Measurements from ENCODE around the gene ZNF45. TPM values are rescaled to one million over a fixed set of nuclear protein-coding genes. Genes with fewer than 3 reads are reported as not detected.
"Not testable (repeated sequence)": the region's sequence is repeated elsewhere in the genome, so short reads cannot be mapped to it uniquely, and the experiment has no call there.

Gene ZNF45
- 8.0 and 10.2 TPM in 2 replicates for total RNA-seq

DNA sequence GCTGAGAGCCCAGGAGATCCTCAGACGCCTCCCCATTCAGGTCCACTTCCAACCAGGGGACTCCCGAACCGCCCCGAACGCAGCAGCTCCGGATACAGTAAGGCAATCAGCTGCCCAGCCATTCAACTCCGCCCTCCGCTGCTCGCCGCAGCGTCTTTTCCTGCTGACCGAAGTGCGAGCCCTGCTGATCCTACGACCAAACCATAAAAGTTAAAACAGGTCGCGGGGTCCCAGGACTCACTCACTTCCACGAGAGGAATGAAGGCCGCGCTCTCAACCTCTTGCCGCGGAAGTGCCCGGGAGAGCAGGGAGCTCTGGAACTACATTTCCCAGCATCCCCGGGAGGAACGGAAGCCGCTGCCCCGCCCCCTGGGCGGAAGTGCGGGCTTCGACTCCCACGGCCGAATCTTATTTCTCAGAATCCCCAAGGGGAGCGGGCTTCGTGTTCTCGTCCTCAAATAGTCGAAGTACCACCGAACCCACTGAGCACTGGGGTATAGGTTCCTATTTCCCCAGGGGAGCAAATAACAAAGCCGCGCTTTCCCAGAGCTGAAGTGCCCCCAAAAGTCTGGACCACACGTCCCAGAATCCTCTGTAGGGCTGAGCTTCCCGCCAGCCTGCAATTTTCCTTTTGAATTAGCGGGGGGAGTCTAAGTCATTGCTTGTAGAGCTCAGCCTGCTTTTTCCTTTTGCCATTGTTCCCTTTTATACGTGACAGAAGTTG, at the start of gene ZNF45:
TSS of gene ZNF45 (minus strand) at position 298 of the 724 bp plus-strand sequence. CDS start 13,097 bp downstream, outside the sequence.
- DNase-seq (ENCODE audit: extremely low read depth, low read depth, low spot score), result peak; percentile 48

DNA sequence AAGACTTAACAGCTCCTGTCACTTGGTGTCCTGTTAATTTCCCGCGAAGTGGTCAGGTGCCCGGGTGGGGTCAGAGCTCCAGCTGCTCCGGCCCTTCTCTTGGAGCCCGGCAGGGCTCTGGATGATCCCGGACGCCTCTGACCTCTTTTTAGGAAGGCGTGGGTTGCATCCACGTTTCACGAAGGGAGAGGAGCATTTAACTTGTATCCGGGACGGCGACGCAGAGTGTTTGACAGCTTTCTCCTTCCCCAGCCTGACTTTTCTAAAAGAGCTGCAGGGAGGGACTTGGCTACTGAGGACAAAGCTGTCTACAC, 49.6 kb upstream of the ZNF45 start:
- DNase-seq (ENCODE audit: extremely low read depth, low read depth, low spot score), result no peak

DNA sequence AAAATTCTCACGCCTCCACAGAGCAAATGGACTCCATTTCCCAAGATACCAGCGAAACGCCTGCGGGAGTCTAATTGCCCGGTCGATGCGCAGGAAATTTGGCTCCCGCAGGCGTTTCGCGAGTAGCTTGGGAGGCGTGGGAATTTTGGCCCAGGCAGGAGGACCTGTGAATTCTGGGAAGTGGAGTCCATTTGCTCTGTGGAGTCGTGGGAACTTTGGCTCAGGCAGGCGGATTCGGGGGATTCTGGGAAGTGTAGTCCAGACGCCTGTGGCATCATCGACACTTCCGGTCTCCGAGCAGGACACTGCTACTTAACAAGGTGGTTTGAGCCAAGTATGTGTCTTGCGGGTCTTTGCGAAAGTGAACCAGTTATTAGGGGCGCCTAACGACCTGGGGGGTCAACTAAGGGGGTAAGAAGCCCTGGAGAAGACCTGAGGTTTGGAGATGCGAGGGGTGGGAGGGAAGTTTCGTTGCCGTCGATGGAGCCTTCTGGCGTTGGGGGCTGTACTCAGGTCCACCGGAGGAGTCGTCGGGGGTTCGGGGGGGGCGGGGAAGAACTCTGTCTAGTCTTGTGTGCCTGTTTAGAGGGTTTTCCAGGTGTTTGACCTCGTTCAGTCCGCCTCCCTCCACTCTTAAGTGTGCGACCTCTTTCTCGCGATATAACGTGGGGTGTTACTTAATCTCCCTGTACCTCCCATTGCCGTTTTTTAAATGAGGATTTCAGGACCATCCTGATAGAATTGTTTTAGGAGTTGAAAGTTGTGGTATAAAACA, 49.0 kb upstream of the ZNF45 start, which contains the start of gene ZNF155:
TSS of gene ZNF155 (plus strand) at position 277 of the 775 bp plus-strand sequence. CDS start 4,356 bp downstream, outside the sequence.
- peak; percentile 90 for DNase-seq (ENCODE audit: extremely low read depth, low read depth, low spot score)

DNA sequence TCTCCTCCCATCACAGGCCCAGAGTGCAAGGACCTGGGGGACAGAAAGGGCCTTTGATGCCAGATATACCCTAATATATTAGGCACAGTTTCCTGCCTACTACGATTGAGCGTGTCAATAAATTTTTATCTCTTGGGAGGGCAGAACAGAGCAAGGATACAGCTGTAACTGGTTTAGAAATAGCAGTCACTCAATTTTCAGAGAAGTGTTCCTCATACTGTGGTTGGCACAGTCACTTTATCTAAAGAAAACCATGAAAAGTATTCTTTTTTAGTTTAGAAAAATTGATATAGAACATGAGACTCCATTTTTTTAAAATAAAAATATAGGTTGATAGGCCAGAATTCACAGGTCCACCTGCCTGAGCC, 48.4 kb upstream of the ZNF45 start:
- no peak for DNase-seq (ENCODE audit: extremely low read depth, low read depth, low spot score)

DNA sequence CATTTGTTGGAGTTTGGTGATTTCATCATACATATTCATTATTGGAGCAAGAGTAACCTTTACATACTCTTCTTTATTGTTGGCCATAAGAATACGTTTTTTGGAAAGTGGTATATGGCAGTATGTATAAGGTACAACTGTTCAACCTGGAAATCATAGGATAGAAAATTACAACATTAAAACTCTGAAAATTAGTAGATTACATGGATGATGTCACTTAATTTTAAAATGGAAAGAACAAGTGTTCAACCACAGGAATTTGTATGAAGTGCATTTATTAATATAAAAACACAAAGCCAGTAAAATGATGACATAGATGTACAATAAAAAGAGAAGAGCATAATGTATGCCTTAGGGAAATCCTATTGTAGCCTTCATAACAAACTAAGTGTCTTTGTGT, 41.6 kb upstream of the ZNF45 start:
- no peak for DNase-seq (ENCODE audit: extremely low read depth, low read depth, low spot score)

DNA sequence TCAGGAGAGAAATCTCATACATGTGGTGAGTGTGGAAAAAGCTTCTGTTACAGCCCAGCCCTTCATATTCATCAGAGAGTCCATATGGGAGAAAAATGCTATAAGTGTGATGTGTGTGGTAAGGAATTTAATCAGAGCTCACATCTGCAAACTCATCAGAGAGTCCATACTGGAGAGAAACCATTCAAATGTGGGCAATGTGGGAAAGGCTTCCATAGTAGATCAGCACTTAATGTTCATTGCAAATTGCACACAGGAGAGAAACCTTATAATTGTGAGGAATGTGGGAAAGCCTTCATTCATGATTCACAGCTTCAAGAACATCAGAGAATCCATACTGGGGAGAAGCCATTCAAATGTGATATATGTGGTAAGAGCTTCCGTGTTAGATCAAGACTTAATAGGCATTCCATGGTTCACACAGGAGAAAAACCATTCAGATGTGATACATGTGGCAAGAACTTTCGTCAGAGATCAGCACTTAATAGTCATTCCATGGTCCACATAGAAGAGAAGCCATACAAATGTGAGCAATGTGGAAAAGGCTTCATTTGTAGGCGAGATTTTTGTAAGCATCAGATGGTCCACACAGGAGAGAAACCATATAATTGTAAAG, 31.1 kb upstream of the ZNF45 start:
- no peak for DNase-seq (ENCODE audit: extremely low read depth, low read depth, low spot score)

DNA sequence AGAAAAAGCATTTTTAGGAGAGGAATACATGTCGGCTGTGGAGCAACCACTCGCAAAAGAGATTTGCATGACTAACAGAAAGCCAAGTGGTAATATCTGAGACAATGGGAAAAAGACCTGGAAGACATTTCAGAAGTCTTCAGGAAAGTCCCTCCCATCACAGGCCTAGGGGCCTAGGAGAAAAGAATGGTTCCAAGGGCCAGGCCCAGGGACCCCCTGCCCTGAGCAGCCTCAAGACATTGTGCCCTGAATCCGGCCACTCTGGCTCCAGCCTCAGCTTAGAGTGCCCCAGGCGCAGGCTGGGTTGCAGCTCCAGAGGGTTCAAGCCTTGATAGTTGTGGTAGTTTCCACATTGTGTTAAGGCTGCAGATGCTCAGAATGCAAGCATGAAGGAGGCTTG, 25.3 kb upstream of the ZNF45 start:
- DNase-seq (ENCODE audit: extremely low read depth, low read depth, low spot score), result no peak

DNA sequence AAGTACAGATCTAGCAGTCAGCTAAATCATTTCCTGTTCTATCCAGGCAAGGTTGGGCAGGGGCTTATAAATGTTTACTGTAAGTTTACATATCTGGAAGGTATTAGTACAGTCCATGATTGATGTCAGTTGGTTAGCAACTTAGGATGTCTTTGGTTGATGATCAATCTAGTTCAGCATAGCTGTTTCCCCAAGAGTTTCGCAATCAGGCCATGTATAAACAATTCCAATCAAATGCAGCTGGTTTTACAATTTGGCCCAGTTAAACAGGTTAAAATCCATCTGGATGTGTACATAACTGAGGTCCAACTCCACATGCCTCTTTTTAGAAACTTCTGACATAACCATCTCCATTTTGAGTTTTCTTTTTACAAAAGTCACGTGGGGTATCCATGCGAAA, 22.8 kb upstream of the ZNF45 start:
- DNase-seq (ENCODE audit: extremely low read depth, low read depth, low spot score), result no peak

DNA sequence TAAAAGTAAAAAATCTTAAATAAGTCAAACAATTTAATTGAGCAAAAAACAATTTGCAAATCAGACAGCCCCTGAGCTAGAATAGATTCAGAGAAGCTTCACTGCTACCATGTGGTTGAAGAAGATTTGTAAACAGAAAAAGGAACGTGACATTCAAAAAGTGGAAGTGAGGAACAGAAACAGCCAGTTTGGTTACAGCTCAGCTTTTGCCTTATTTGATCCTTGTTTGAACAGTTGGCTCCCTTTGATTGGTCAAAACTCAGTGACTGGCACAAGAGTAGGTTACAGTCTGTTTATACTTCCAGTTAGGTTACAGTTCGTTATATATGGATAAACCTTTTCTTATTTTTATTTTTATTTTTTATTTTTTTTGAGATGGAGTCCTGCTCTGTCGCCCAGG, 21.7 kb upstream of the ZNF45 start:
- no peak for DNase-seq (ENCODE audit: extremely low read depth, low read depth, low spot score)

DNA sequence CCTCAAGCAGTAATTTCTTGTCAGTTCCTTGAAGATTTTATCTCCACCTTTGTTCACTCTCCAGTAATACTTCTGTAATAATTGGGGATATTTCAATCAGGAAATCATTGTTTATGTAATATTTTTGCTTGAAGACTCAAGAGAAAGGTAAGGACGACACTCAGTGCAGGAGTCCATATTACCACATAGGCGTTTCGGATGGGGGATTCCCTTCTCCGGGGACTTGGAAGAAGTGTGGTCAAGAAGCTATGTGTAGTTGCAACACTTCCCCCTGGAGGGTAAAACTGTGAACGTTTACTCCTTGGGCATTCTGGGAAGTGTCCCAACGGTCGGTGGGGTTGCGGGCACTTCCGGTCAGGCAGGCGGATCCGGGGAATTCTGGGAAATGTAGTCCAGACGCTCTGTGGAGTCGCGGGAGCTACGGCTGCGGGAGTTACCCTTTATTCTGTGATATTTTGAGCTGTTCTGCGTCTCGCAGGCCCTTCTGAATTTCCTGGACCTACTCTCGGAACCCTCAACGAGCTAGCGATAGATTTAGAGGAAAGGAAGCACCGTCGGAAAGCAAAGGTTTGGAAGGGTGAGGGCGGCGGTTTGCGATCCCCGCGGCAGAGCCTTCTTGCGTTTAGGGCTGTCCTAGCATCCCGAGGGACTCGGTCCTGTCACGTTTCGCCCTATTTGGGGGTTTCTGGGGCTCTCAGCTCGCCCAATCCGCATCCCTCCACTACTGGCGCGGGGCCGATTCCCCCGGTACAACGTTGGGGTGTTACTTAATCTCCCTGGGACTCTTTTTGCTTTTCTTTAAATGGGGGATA, 16.0 kb upstream of the ZNF45 start, which contains the start of gene ZNF221:
TSS of gene ZNF221 (plus strand) at position 395 of the 812 bp plus-strand sequence. CDS start 11,499 bp downstream, outside the sequence.
- peak; percentile 95 for DNase-seq (ENCODE audit: extremely low read depth, low read depth, low spot score)

DNA sequence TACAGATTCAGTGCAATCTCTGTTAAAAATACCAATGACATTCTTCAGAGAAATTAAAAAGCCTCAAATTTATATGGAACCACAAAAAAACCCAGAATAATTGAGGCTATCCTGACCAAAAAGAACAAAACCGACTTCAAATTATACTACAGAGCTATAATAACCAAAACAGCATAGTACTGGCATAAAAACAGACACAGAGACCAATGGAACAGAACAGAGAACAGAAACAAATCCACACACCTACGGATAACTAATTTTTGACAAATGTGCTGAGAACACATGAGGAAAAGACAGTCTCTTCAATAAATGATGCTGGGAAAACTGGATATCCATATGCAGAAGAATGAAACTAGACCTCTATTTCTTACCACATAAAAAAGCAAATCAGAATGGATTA, 14.7 kb upstream of the ZNF45 start:
- DNase-seq (ENCODE audit: extremely low read depth, low read depth, low spot score), result not testable (repeated sequence)

DNA sequence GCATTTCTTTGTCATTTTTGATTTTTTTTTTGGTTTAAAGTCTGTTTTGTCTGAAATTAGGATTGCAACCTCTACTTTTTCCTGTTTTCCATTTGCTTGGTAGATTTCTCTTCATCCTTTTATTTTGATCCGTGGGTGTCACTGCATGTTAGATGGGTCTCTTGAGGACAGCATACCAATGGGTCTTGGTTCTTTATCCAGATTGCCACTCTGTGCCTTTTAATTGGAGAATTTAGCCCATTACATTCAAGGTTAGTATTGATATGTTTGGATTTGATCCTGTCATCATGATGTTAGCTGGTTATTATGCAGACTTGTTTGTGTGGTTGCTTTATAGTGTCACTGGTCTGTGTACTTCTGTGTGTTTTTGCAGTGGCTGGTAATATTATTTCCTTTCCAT, 12.3 kb upstream of the ZNF45 start:
- not testable (repeated sequence) for DNase-seq (ENCODE audit: extremely low read depth, low read depth, low spot score)

DNA sequence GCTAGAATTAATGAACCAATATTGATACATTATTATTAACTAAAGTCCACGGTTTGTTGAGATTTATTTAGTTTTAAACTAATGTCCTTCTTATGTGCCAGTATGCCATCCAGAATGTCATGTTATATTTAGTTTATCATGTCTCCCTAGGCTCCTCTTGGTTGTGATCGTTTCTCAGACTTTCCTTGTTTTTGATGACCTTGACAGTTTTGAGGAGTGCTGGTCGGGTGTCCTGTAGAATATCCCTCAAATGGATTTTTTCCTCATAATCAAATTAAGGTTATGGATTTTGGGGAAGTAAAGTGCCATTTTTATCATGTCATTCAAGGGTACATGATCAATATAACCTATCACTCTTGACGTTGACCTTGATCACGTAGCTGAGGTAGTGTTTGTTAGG, 6.1 kb upstream of the ZNF45 start:
- no peak for DNase-seq (ENCODE audit: extremely low read depth, low read depth, low spot score)

DNA sequence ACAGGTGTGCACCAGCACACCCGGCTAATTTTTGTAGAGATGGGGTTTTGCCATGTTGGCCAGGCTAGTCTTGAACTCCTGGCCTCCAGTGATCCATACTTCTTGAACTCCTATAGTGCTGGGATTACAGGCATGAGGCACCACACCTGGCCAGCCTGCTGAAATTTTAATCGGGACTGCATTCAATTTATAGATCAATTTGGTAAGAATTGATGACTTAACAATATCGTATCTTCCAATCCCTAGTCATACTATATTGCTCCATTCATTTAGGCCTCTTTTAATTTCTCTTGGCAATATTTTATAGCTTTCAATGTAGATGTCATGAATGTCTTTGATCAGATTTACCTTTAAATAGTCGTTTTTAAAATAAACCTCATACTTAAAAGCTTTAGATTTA, 5.6 kb upstream of the ZNF45 start:
- DNase-seq (ENCODE audit: extremely low read depth, low read depth, low spot score), result no peak

DNA sequence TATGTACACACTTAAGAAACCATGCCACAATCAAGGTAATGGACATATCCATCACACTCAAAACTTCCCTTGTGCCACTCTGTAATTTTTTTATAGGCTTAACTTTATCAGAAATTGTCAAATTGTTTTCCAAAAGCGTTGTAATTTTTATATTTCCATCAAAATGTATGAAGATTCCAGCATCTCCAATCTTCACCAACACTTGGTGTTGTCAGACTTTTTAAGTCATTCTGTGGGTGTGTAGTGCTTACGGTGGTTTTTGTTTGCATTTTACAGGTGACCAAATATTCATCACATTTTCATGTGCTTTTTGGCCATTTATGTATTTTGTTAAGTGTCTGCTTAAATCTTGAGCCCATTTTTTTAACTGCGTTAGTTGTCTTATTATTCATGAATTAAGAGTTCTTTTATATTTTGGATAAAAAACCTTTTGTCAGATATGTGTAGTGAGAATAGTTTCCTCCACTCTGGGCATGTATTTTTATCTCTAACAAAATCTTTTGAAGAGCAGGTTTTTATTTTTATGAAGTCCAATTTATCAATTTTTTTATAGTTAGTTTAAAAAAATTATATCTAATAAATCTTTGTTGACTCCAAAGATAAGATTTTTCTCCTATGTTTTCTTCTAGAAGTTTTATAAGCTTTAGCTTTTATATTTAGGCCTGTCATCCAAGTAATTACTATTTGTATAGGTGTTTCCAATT, 4.6 kb upstream of the ZNF45 start:
- no peak for DNase-seq (ENCODE audit: extremely low read depth, low read depth, low spot score)

DNA sequence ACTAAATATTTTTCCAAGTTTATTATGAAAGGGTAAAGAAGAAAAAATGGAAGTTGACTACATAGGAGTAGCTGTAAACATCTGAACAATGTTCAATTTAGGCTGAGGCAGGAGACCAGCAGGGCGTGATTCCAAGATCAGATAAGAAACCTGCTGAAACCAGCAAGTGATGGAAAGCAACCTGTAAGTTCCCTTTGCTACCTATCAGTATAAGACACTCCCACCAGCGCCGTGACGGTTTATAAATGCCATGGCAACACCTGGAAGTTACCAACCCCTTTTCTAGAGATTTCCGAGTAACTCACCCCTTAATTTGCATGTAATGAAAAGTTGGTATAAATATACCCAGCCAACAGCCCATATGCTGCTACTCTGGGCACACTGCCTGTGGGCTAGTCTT, 1.1 kb upstream of the ZNF45 start:
- DNase-seq (ENCODE audit: extremely low read depth, low read depth, low spot score), result no peak

DNA sequence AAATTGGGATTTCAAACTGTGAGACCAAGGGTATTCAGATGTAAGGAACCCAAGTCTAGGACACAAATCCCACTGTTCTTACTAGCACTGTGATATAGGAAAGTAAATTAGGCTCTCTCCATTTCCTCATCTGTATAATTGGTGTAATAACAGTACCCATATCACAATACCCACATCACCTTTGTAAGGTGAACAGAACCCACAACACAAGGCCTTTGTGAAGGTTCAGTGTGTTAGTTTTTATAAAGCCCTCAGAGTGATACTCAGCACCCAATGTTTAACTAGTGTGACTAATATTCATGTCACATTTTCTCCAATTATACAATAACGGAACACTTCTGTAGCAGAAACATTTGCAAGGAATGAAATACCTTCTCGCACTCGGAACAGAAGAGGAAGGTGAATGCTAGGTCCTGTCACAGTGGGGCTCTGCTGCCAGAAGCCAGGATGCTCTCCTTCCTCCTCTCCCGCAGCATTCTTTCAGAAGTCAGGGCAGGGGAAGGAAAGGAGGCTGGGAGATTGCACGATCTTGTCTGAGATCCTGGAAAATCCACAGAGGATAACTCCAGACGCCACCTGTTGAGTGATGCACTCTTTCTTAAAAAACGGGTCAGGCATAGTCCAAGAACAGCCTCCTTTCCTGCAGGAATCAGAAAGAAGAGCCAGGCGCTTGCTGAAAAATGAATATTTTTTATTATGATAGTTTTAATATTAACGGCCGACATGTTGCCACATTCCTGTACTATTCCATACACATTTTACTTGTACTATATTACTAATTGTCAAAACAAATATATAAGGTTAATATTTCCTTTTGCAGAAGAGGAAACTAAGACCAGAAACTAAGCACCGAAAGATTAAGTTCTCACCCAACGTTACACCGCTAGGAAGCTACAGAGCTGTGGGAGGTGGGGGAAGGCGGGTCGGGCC, 762 bp downstream of the ZNF45 start:
- no peak for DNase-seq (ENCODE audit: extremely low read depth, low read depth, low spot score)

DNA sequence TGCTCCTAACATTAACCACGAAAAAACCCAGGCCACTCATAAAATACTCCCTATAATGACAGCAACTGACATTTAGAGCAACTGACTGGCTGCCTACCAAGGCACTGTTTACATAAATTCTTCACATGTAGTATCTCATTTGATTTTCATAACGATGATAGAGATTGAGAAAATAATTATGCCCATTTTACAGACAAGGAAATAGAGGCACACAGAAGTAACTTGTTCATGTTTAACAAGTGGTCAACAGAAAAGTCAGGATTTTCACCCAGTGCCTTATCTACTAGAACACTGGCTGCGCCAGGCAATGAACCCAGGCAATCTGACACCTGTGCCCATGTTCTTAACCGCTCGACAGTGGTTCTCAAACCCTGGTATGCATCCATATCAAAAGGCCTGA, 6.3 kb downstream of the ZNF45 start:
- no peak for DNase-seq (ENCODE audit: extremely low read depth, low read depth, low spot score)

DNA sequence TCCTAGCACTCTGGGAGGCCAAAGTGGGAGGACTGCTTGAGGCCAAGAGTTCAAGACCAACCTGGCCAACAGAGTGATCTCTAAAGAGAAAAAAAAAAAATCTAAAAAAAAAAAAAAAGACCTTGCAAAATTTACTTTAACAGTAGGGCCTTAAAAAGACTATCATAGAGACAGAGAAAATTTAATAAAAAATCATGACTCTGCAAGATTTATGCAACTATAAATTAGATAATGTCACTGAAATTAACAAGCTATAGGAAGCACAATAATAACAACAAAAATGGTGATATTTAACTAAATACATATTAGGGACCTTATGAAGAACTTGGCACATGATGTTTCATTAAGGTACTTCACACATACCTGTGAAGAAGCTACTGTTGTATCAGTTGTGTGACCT, 11.2 kb downstream of the ZNF45 start:
- no peak for DNase-seq (ENCODE audit: extremely low read depth, low read depth, low spot score)

Data from glomerular endothelial cell (primary cell).